HEK293 (cell line): ENCODE measurements around the gene LMBR1.

Experiments used
- CTCF ChIA-PET: fragments of 350-600 bp; formaldehyde crosslinking; extraction: SDS; loops from one replicate; lab custom pipeline; 2021; ENCODE audit warnings: antibody characterized with exemption; lab: Yijun Ruan, JAX
- POLR2A ChIA-PET: fragments of 300-600 bp; formaldehyde crosslinking; extraction: SDS; loops from one replicate; lab custom pipeline; 2020; ENCODE audit warnings: antibody characterized with exemption, inconsistent platforms; lab: Yijun Ruan, JAX
- H3K27ac ChIP-seq: fragments of 200-500 bp; sonication (Bioruptor generic); 2 replicates; pipeline ENCODE4 v1.5.1; 2014; ENCODE audit warnings: low read depth, low read length, control low read depth, inconsistent platforms; ENCODE audit errors: extremely low read depth
- H3K36me3 ChIP-seq, 2 experiments: fragments of 200-500 bp in 1 of 2; sonication (Bioruptor generic) in 1 of 2; 1 replicate in 1 of 2; 2 replicates in 1 of 2; pipeline ENCODE4 v1.5.1; 2014 to 2017; ENCODE audit warnings: inconsistent platforms in 2 of 2, low read length in 2 of 2; ENCODE audit not compliant: control insufficient read depth in 2 of 2, insufficient read depth in 1 of 2
- H3K4me1 ChIP-seq: fragments of 200-500 bp; sonication (Bioruptor generic); 2 replicates; pipeline ENCODE4 v1.5.1; 2014; ENCODE audit warnings: mild to moderate bottlenecking, low read length, inconsistent platforms; ENCODE audit not compliant: control insufficient read depth, insufficient read depth
- H3K4me3 ChIP-seq: 2 replicates; pipeline ENCODE4 v1.5.1; 2011; ENCODE audit warnings: low read depth, mild to moderate bottlenecking, control low read depth, low read length, moderate library complexity
- H3K9me3 ChIP-seq: fragments of 200-500 bp; sonication (Bioruptor generic); 2 replicates; pipeline ENCODE4 v1.5.1; 2014; ENCODE audit warnings: low read depth, low read length, inconsistent platforms; ENCODE audit not compliant: control insufficient read depth, insufficient read depth
- BCL11A ChIP-seq: fragments of 450-650 bp; formaldehyde crosslinking; IDR thresholded peaks from 2 replicates; pipeline ENCODE4 v1.5.1; 2016; ENCODE audit warnings: low read depth, missing biosample characterization, missing genetic modification characterization
- ELK4 ChIP-seq: IDR thresholded peaks from 2 replicates; pipeline ENCODE4 v1.6.1; 2011; ENCODE audit warnings: mild to moderate bottlenecking, low read depth, low read length, borderline replicate concordance
- GLI4 ChIP-seq: fragments of 450-650 bp; formaldehyde crosslinking; IDR thresholded peaks from 2 replicates; pipeline ENCODE4 v1.5.1; 2016; ENCODE audit warnings: missing biosample characterization, missing genetic modification characterization
- HOXD13 ChIP-seq: sonication (generic); formaldehyde crosslinking; IDR thresholded peaks from 2 replicates; pipeline ENCODE4 v1.8.0; 2022; ENCODE audit warnings: missing genetic modification reagents, borderline replicate concordance
- INSM2 ChIP-seq: fragments of 450-650 bp; formaldehyde crosslinking; IDR thresholded peaks from 2 replicates; pipeline ENCODE4 v1.5.1; 2016; ENCODE audit warnings: missing biosample characterization, missing genetic modification characterization
- KLF17 ChIP-seq: fragments of 450-650 bp; formaldehyde crosslinking; IDR thresholded peaks from 2 replicates; pipeline ENCODE4 v1.5.1; 2016; ENCODE audit warnings: missing biosample characterization, missing genetic modification characterization
- MYNN ChIP-seq: fragments of 450-650 bp; formaldehyde crosslinking; IDR thresholded peaks from 2 replicates; pipeline ENCODE4 v1.5.1; 2016; ENCODE audit warnings: missing biosample characterization, missing genetic modification characterization, borderline replicate concordance
- RBAK ChIP-seq: fragments of 450-650 bp; formaldehyde crosslinking; IDR thresholded peaks from 2 replicates; pipeline ENCODE4 v1.5.1; 2016; ENCODE audit warnings: missing biosample characterization, missing genetic modification characterization
- ZNF146 ChIP-seq: fragments of 450-650 bp; formaldehyde crosslinking; IDR thresholded peaks from 2 replicates; pipeline ENCODE4 v1.5.1; 2016; ENCODE audit warnings: missing biosample characterization, missing genetic modification characterization
- ZNF214 ChIP-seq: fragments of 450-650 bp; formaldehyde crosslinking; IDR thresholded peaks from 2 replicates; pipeline ENCODE4 v1.5.1; 2017; ENCODE audit warnings: missing biosample characterization, mild to moderate bottlenecking, missing genetic modification characterization, borderline replicate concordance
- ZNF391 ChIP-seq: fragments of 450-650 bp; formaldehyde crosslinking; IDR thresholded peaks from 2 replicates; pipeline ENCODE4 v1.5.1; 2016; ENCODE audit warnings: low read depth, missing biosample characterization, missing genetic modification characterization, borderline replicate concordance
- ZNF518A ChIP-seq: fragments of 450-650 bp; formaldehyde crosslinking; conservative IDR thresholded peaks from 2 replicates; pipeline ENCODE4 v1.5.1; 2016; ENCODE audit warnings: low read depth, missing biosample characterization, missing genetic modification characterization
- ZNF529 ChIP-seq: fragments of 450-650 bp; formaldehyde crosslinking; IDR thresholded peaks from 2 replicates; pipeline ENCODE4 v1.5.1; 2017; ENCODE audit warnings: missing genetic modification characterization, missing biosample characterization; ENCODE audit not compliant: insufficient replicate concordance
- ZNF544 ChIP-seq: fragments of 450-650 bp; formaldehyde crosslinking; IDR thresholded peaks from 2 replicates; pipeline ENCODE4 v1.5.0; 2017; ENCODE audit warnings: missing biosample characterization, missing genetic modification characterization
- ZNF555 ChIP-seq: fragments of 450-650 bp; formaldehyde crosslinking; conservative IDR thresholded peaks from 2 replicates; pipeline ENCODE4 v1.5.1; 2017; ENCODE audit warnings: missing biosample characterization, mild to moderate bottlenecking, missing genetic modification characterization, inconsistent platforms
- ZNF645 ChIP-seq: fragments of 450-650 bp; formaldehyde crosslinking; IDR thresholded peaks from 2 replicates; pipeline ENCODE4; 2016; ENCODE audit warnings: missing biosample characterization, missing genetic modification characterization
- ZNF843 ChIP-seq: fragments of 450-650 bp; formaldehyde crosslinking; IDR thresholded peaks from 2 replicates; pipeline ENCODE4 v1.5.1; 2016; ENCODE audit warnings: missing biosample characterization, missing genetic modification characterization
- ZXDB ChIP-seq: fragments of 450-650 bp; formaldehyde crosslinking; IDR thresholded peaks from 2 replicates; pipeline ENCODE4 v1.5.1; 2016; ENCODE audit warnings: missing biosample characterization, missing genetic modification characterization

Gene LMBR1

GRCh38 chr7:156780724-156781455 is 112.1 kb downstream of the LMBR1 start:
- POLR2A ChIA-PET, result no interaction called here
- Histone ChIP-seq H3K9me3 (no peaks in the 10 kb centered on the region), H3K36me3 (peaks cover 0 to 9% of the 10 kb centered on the region in 2 experiments; a peak in 1 of 3 replicates), H3K27ac (no peak overlapping the region), H3K4me1 (peaks cover 3% of the 10 kb centered on the region; the same call in 1 of the 2 replicates), H3K4me3 (no peak overlapping the region)
- TF ChIP-seq ZXDB (tag by site-specific recombination) (no peak), ZNF146 (tag by site-specific recombination) (no peak), ZNF529 (tag by site-specific recombination) (no peak), ZNF518A (tag by site-specific recombination) (no peak), RBAK (tag by site-specific recombination) (no peak), BCL11A (tag by site-specific recombination) (no peak), ZNF214 (tag by site-specific recombination) (no peak), ZNF555 (tag by site-specific recombination) (no peak), MYNN (tag by site-specific recombination) (no peak), HOXD13 (no peak), GLI4 (no peak), ZNF843 (no peak), KLF17 (tag by site-specific recombination) (no peak), INSM2 (no peak), ELK4 (no peak), ZNF544 (tag by site-specific recombination) (no peak), ZNF391 (tag by site-specific recombination) (no peak), ZNF645 (tag by site-specific recombination) (no peak)
- CTCF ChIA-PET, result interaction anchor here (0.6 to 1.5 kb wide), 2 partner anchors 10 to 1573 kb away, joined by 3 read pairs; no protein-coding TSS in a partner anchor
